Measurements from ENCODE around the gene PPP1R9A. TPM values are rescaled to one million over a fixed set of nuclear protein-coding genes. Genes with fewer than 3 reads are reported as not detected.

PPP1R9A gene
- total RNA-seq, 2 experiments from 2014 or later, result not detected

DNA sequence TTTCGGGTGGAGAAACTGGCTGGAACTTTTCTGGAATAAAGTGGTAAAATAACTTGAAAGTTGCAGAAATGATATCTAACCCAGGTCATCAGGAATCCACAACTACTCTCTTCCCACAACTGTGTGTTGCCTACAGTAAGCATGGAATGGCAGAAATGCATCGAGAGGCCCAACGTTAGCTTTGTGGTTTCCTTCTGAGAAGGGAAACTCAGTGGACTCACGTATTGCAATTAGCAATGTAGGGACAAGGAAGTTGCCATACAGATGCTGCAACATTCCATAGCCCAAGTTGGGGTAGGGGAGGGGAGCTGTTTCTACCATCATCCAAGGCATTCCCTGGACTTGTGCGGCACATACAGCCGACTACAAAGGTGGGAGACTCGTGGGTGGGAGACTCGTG, 415.0 kb downstream of the PPP1R9A start:
- ChIA-PET POLR2A (no interaction called here), CTCF (no interaction called here)
- Mint-ChIP-seq H3K4me1 (peaks cover 6% of the 10 kb centered on the region), H3K27ac (no peak overlapping the region), H3K27me3 (peaks cover 10% of the 10 kb centered on the region), H3K9me3 (ENCODE audit: low read depth) (no peaks in the 10 kb centered on the region), H3K4me3 (no peak overlapping the region), H3K36me3 (ENCODE audit: low read depth) (no peaks in the 10 kb centered on the region)
- ATAC-seq (no peak), DNase-seq (no peak)
- intact Hi-C loops (cut with DNase I, micrococcal nuclease), result no loop called here

DNA sequence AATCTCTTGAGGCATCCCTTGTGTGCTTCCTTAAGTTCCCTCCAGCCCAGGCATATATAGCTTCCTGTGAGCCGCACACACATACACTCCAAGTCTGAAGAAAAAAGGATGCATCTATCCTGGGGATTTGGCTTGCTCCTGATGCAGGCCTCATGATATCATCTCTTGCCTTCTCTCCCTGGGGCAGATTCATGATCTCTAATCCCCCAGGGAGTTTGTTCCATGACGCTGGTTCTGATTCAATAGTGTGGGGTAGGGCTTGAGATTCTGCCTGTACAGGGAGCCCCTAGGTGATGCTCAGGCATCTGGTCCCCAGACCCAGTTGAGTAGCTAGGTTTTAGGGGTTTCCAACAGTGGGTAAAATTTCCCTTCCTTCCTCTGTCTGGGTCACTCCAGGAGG, 415.5 kb downstream of the PPP1R9A start:
- Mint-ChIP-seq H3K27ac (no peak overlapping the region), H3K27me3 (peaks cover 10% of the 10 kb centered on the region), H3K9me3 (ENCODE audit: low read depth) (no peaks in the 10 kb centered on the region), H3K36me3 (ENCODE audit: low read depth) (no peaks in the 10 kb centered on the region), H3K4me3 (no peak overlapping the region), H3K4me1 (peaks cover 6% of the 10 kb centered on the region)
- DNase-seq (no peak), ATAC-seq (no peak)
- CTCF ChIA-PET, result interaction anchor here (0.7 to 1.0 kb wide), 2 partner anchors 27 to 217 kb away, joined by 3 read pairs; no protein-coding TSS in a partner anchor
- POLR2A ChIA-PET, result no interaction called here
- intact Hi-C loops (cut with DNase I, micrococcal nuclease), result no loop called here

DNA sequence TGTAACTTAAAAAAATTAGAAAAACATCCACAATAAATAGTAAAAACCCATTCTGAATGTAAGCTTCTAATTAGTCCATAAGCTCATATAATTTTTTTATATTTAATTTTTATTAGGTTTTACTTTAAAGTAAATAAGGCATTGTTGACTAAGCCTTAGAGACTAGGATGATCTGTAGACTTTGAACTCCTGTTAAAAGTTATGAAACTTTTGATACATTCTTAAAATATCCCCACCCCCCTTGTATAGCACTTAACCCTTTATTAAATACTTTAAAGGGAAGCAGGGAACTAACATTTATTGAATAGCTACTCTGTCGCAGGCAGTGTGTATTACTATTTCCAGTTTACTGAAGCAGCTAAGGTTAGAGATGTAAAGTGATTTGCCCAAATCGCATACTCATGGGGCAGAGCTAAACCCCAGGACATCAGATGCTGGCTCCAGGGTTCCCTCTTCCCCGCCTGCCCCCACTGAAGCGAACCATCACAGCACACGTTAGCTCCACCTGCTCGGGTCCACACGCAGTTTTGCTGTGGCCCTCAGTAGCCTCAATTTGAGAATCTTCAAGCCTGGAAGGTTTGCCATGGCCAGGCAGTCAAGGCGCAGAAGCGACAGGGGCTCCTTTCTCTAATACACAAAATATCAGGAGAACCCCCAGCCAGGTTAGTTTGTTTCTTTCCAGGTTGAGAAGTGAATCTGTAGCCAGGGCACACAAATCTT, 416.2 kb downstream of the PPP1R9A start:
- Mint-ChIP-seq H3K9me3 (ENCODE audit: low read depth) (no peaks in the 10 kb centered on the region), H3K27me3 (peaks cover 10% of the 10 kb centered on the region), H3K4me1 (peaks cover 6% of the 10 kb centered on the region), H3K27ac (no peak overlapping the region), H3K4me3 (no peak overlapping the region), H3K36me3 (ENCODE audit: low read depth) (no peaks in the 10 kb centered on the region)
- CTCF ChIA-PET, result interaction anchor here (0.7 to 1.0 kb wide), 3 partner anchors 12 to 217 kb away, joined by 3 read pairs; no protein-coding TSS in a partner anchor
- intact Hi-C loops (cut with DNase I, micrococcal nuclease), result no loop called here
- ATAC-seq (no peak), DNase-seq (no peak)
- POLR2A ChIA-PET, result no interaction called here

DNA sequence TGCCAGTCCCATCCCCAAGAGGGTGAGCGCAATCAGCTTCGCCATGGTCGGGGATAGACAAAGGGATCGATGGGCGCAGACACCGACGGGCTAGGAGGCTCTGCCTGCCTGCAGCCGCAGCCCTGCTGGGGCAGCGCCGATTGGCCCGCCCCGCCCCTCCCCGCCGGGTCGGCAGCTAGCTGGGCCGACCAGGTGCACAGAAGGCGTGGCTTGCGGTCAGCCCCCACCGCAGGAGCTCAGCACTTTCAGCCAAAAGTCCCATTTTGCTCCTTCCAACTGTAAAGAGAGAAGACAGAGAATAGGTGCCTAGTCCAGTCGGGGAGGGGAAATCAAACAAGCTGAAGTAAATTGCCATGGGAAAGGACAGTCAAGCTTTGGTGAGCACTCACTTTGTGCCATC, 417.0 kb downstream of the PPP1R9A start, which contains the start of gene PON1:
Gene PON1, minus strand, starts transcription at position 102 of the 400 bp plus-strand sequence. Its CDS starts 57 bp downstream, at position 45.
- ATAC-seq (peak; percentile 69), DNase-seq (peak; percentile 49)
- Mint-ChIP-seq H3K9me3 (ENCODE audit: low read depth) (no peaks in the 10 kb centered on the region), H3K27ac (no peak within 1 kb of the TSS), H3K36me3 (ENCODE audit: low read depth) (no peaks in the 10 kb centered on the region), H3K4me3 (no peak within 1 kb of the TSS), H3K4me1 (peaks cover 6% of the 10 kb centered on the region), H3K27me3 (peaks cover 15% of the 10 kb centered on the region)
- intact Hi-C loops (cut with DNase I, micrococcal nuclease), result no loop called here
- POLR2A ChIA-PET, result no interaction called here
- CTCF ChIA-PET, result interaction anchor here (0.9 to 1.0 kb wide), 2 partner anchors 11 to 111 kb away, joined by 3 read pairs; no protein-coding TSS in a partner anchor

DNA sequence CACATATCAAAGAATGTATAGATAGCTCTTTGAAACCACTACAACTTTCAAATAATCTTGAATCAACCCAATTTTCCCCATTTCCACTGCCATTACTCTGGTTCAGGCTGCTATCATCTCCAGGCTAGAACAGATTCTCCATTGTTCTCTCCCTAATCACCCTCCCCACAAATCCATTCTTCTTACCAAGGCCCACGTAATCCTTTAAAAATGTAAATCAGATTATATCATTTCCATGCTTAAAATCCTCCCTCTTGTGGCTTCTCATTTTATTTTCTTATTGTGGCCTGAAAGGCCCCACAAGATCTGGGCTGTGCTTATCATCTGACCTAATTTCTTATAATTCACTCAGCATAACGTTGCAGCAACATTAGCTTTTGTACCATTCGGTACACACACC, 420.0 kb downstream of the PPP1R9A start:
- DNase-seq (no peak), ATAC-seq (no peak)
- intact Hi-C loops (cut with DNase I, micrococcal nuclease), result no loop called here
- CTCF ChIA-PET, result no interaction called here
- no peaks in the 10 kb centered on the region for H3K9me3 Mint-ChIP-seq (ENCODE audit: low read depth)
- H3K4me3 Mint-ChIP-seq, result no peak overlapping the region
- H3K27me3 Mint-ChIP-seq, result peaks cover 15% of the 10 kb centered on the region
- peaks cover 18% of the 10 kb centered on the region for H3K4me1 Mint-ChIP-seq
- H3K36me3 Mint-ChIP-seq (ENCODE audit: low read depth), result no peaks in the 10 kb centered on the region
- no peak overlapping the region for H3K27ac Mint-ChIP-seq
- POLR2A ChIA-PET, result no interaction called here

DNA sequence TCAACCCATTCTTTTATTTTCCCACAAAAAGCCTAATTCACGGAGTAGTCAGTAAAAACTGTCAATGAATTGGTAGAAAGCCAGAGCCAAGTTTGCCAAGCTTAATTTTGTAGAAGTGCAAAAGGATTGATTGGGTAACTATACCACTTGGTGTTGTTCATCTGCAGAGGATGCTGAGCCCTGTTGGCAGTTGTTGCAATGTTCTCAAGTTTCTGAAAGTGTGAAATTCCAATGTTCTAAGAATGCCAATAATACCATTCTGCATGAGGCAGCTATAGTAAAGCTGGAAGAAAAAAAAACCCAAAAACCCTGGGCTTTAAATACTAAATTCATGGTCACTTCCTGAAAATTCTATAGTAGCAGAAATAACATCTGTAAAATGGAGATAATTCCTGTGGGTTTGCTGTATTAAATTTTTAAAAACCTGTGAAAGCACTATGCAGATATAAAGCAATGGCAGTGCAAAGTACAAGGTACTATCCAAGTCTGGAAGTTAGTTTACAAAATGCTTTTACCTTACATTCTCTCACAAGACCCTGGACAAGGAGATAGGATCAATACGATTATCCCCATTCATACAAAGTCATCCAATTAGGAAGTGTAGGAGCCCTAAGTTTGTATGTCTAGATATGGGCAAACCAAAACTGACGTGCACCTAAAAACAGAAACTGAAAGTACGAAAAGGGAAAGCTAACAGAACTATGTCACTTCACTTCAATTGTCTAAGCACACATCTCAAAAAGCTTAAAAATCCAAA, 423.0 kb downstream of the PPP1R9A start:
- DNase-seq (no peak), ATAC-seq (peak; percentile 78)
- Mint-ChIP-seq H3K36me3 (ENCODE audit: low read depth) (no peaks in the 10 kb centered on the region), H3K9me3 (ENCODE audit: low read depth) (no peaks in the 10 kb centered on the region), H3K27me3 (peaks cover 10% of the 10 kb centered on the region), H3K4me3 (peak overlapping the region; percentile 38), H3K4me1 (peaks cover 12% of the 10 kb centered on the region), H3K27ac (peak overlapping the region; percentile 63)
- intact Hi-C loops (cut with DNase I, micrococcal nuclease), result no loop called here
- ChIA-PET CTCF (interaction anchor here (0.6 to 1.8 kb wide), 2 partner anchors 106 to 146 kb away, joined by 3 to 4 read pairs; no protein-coding TSS in a partner anchor), POLR2A (no interaction called here)

DNA sequence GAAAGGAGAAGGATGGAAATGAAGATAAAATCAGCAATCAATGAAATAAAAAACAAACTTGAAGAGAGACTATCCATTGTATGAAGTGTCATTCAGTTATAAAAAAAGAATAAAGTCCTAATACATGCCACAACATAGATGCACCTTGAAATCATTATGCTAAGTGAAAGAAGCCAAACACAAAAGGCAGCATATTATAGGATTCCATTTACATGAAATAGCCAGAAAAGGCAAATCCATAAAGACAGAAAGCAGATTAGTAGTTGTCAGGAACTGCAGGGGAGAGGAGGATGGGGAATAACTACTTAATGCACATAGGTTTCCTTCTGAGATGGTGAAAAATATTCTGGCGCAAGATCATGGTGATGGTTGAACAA, 423.6 kb downstream of the PPP1R9A start:
- CTCF ChIA-PET, result interaction anchor here (1.8 kb wide), 1 partner anchor 145 kb away, joined by 4 read pairs; no protein-coding TSS in a partner anchor
- Mint-ChIP-seq H3K36me3 (ENCODE audit: low read depth) (no peaks in the 10 kb centered on the region), H3K9me3 (ENCODE audit: low read depth) (no peaks in the 10 kb centered on the region), H3K27ac (peak overlapping the region; percentile 63), H3K27me3 (peaks cover 7% of the 10 kb centered on the region), H3K4me3 (peak overlapping the region; percentile 38), H3K4me1 (peaks cover 12% of the 10 kb centered on the region)
- no peak for DNase-seq
- POLR2A ChIA-PET, result no interaction called here
- intact Hi-C loops (cut with DNase I, micrococcal nuclease), result no loop called here
- ATAC-seq, result peak; percentile 18

DNA sequence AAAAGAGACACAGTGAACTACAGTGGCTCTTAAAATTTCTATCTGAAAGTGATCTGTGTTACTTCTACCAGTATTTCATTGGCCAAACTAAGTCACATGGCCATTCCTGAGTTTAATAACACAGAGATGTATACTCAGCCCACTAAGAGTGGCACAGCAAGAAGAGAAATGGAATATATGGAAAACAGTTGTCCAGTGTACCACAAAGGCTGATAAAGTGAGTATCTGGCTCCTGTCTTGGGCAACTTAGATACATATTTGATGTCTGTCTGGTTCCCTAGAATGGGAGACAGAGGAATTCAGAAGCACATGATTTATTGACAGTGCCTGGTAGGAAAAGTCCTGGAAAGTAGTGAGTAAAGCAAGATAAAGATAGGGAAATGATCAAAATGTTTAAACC, 427.1 kb downstream of the PPP1R9A start:
- CTCF ChIA-PET, result no interaction called here
- DNase-seq (no peak), ATAC-seq (no peak)
- Mint-ChIP-seq H3K27ac (no peak overlapping the region), H3K4me3 (no peak overlapping the region), H3K9me3 (ENCODE audit: low read depth) (no peaks in the 10 kb centered on the region), H3K36me3 (ENCODE audit: low read depth) (no peaks in the 10 kb centered on the region), H3K4me1 (peaks cover 12% of the 10 kb centered on the region), H3K27me3 (no peaks in the 10 kb centered on the region)
- intact Hi-C loops (cut with DNase I, micrococcal nuclease), result no loop called here
- POLR2A ChIA-PET, result no interaction called here

DNA sequence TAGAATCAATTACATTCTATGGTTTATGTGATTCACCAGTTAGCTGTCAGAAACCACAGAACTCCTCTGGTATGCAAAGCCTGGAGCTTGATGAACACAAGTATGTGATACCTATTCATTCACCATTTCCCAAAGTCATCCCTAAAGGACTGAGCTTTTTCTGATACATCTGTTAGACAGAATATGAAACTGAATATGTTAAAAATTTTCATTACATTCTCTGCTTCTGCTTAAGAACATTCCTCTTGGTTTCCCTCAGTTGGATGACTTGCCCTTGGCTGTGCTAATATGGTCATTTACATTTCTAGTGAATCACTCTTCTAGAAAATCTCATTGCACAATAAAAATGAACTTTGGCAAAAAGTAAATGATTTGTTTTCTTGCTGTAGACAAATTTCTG, 427.7 kb downstream of the PPP1R9A start:
- ChIA-PET CTCF (interaction anchor here (0.6 kb wide), 1 partner anchor 11 kb away, joined by 3 read pairs; the partner anchor contains the start of gene PON1), POLR2A (no interaction called here)
- H3K27ac Mint-ChIP-seq, result no peak overlapping the region
- ATAC-seq (no peak), DNase-seq (no peak)
- no peaks in the 10 kb centered on the region for H3K27me3 Mint-ChIP-seq
- H3K4me3 Mint-ChIP-seq, result no peak overlapping the region
- H3K4me1 Mint-ChIP-seq, result peaks cover 10% of the 10 kb centered on the region
- no peaks in the 10 kb centered on the region for H3K36me3 Mint-ChIP-seq (ENCODE audit: low read depth)
- intact Hi-C loops (cut with DNase I, micrococcal nuclease), result no loop called here
- no peaks in the 10 kb centered on the region for H3K9me3 Mint-ChIP-seq (ENCODE audit: low read depth)

DNA sequence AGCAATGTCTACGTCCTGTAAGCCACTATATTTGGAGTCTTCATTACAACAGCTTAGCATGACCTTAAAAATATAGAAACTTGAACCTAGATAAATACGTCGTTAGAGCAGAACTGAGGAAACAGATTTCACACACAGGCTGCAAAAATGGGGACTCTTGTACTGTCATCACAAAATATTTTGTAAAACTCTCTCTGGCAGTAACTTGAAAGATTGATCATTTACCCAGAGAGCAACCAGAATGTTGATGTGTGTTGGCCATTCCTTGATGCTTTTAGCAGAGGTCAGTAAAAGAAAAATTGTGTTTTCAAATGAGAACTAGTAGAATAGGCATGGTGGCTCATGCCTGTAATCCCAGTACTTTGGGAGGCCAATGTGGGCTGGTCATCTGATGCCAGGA, 431.4 kb downstream of the PPP1R9A start:
- H3K9me3 Mint-ChIP-seq (ENCODE audit: low read depth), result peaks cover 2% of the 10 kb centered on the region
- H3K4me1 Mint-ChIP-seq, result no peaks in the 10 kb centered on the region
- peaks cover 3% of the 10 kb centered on the region for H3K27me3 Mint-ChIP-seq
- ATAC-seq (no peak), DNase-seq (no peak)
- H3K36me3 Mint-ChIP-seq (ENCODE audit: low read depth), result no peaks in the 10 kb centered on the region
- H3K4me3 Mint-ChIP-seq, result no peak overlapping the region
- intact Hi-C loops (cut with DNase I, micrococcal nuclease), result no loop called here
- CTCF ChIA-PET, result no interaction called here
- no peak overlapping the region for H3K27ac Mint-ChIP-seq
- POLR2A ChIA-PET, result no interaction called here

DNA sequence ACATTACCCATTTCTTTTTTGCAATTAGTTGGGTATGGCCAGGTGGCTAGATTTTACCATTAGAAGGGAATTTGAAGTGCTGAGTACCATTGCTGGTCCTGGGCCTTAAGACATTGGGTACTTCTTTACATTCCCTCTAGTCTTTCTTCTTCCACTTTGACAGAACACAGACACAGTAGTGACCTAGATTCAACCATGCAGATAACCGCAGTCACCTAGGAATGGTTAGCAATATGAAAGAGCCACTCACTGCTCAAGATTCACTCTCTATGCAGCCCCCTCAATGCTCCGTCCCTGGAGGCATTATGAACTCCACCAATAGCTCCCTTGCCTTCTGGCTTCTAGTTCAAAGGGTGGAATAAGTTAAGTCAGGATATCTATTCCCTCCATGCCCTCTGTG, 433.1 kb downstream of the PPP1R9A start:
- intact Hi-C loops (cut with DNase I, micrococcal nuclease), result no loop called here
- ChIA-PET CTCF (no interaction called here), POLR2A (no interaction called here)
- Mint-ChIP-seq H3K4me3 (no peak overlapping the region), H3K4me1 (no peaks in the 10 kb centered on the region), H3K27ac (no peak overlapping the region), H3K27me3 (peaks cover 3% of the 10 kb centered on the region), H3K36me3 (ENCODE audit: low read depth) (no peaks in the 10 kb centered on the region), H3K9me3 (ENCODE audit: low read depth) (peaks cover 2% of the 10 kb centered on the region)
- ATAC-seq (no peak), DNase-seq (no peak)

DNA sequence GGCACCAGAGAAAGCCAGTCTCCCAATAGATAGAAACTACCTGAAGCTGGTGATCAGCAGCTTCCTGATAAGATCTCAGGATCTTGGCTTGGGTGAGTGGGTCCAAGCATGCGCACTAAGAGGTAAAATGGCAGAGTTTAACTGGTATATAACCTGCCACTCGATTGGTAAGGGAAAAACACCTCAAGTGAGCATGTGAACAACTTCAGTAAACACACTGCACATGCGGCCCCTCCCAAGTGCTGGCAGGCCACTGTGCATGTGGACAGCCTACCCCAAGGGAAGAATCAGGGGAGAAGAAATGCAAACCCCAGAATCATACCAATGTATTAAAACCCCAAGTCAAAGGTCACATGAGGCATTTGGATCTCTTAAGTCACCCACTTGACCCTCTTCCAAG, 434.6 kb downstream of the PPP1R9A start:
- Mint-ChIP-seq H3K36me3 (ENCODE audit: low read depth) (no peaks in the 10 kb centered on the region), H3K27ac (no peak overlapping the region), H3K4me3 (no peak overlapping the region), H3K9me3 (ENCODE audit: low read depth) (peaks cover 2% of the 10 kb centered on the region), H3K4me1 (no peaks in the 10 kb centered on the region), H3K27me3 (peaks cover 3% of the 10 kb centered on the region)
- intact Hi-C loops (cut with DNase I, micrococcal nuclease), result no loop called here
- no peak for DNase-seq
- ChIA-PET CTCF (interaction anchor here (0.8 kb wide), 1 partner anchor 19 kb away, joined by 3 read pairs; no protein-coding TSS in a partner anchor), POLR2A (no interaction called here)
- no peak for ATAC-seq
